ENCODE measurements around the gene AGAP1. TPM values are rescaled to one million over a fixed set of nuclear protein-coding genes. Genes with fewer than 3 reads are reported as not detected.

AGAP1 gene
- total RNA-seq, 1 experiment from 2014 or later = 25.8 TPM

DNA sequence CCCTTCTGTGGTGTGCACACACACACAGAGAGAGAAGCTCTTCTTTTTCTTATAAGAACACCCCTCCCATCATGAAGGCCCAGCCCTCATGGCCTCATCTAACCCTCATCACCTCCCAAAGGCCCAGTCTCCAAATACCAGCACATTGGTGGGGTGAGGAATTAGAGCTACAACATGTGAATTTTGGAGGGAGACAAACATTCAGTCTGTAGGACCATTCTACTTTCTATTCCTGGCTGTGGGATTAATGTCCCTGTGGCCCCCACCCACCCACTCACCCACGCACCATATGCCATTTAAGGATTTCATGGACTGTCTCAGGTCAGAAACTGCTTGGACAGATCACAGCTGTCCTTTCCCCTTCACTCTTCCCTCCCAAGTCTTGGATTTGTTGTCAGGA is 484.2 kb downstream of the AGAP1 start:
- Mint-ChIP-seq H3K4me1 (no peaks in the 10 kb centered on the region), H3K9me3 (no peaks in the 10 kb centered on the region), H3K4me3 (no peak overlapping the region), H3K27ac (no peak overlapping the region), H3K27me3 (ENCODE audit: low read depth) (peaks cover 3% of the 10 kb centered on the region; the same call in 1 of the 2 replicates), H3K36me3 (ENCODE audit: insufficient read depth in 1 of 3, low read depth in 3 of 3) (peaks cover 6 to 9% (median 8%) of the 10 kb centered on the region in 3 experiments; a peak in 6 of 7 replicates)
- H2AFZ ChIP-seq (ENCODE audit: low read length) = no peak overlapping the region
- no peak overlapping the region for H2BK5ac ChIP-seq (ENCODE audit: insufficient read length, low read length)
- WGBS (ENCODE audit: extremely low coverage, insufficient read length, low lambda C conversion rate) = no CpG with 5 or more reads among the region's 1 CpG
- H3T11ph ChIP-seq (ENCODE audit: low read length) = no peak overlapping the region
- H3K23ac ChIP-seq (ENCODE audit: insufficient read length, low read depth, low read length) = no peak overlapping the region
- H4K91ac ChIP-seq (ENCODE audit: insufficient read length, low read depth, low read length) = no peak overlapping the region
- H4K5ac ChIP-seq (ENCODE audit: insufficient read length, low read depth, low read length) = no peak overlapping the region
- no peak for DNase-seq
- TF ChIP-seq, protein P1, sequence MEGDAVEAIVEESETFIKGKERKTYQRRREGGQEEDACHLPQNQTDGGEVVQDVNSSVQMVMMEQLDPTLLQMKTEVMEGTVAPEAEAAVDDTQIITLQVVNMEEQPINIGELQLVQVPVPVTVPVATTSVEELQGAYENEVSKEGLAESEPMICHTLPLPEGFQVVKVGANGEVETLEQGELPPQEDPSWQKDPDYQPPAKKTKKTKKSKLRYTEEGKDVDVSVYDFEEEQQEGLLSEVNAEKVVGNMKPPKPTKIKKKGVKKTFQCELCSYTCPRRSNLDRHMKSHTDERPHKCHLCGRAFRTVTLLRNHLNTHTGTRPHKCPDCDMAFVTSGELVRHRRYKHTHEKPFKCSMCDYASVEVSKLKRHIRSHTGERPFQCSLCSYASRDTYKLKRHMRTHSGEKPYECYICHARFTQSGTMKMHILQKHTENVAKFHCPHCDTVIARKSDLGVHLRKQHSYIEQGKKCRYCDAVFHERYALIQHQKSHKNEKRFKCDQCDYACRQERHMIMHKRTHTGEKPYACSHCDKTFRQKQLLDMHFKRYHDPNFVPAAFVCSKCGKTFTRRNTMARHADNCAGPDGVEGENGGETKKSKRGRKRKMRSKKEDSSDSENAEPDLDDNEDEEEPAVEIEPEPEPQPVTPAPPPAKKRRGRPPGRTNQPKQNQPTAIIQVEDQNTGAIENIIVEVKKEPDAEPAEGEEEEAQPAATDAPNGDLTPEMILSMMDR (conservative IDR thresholded peaks at IDR 0.05) = no peak
- no peaks in the 10 kb centered on the region; the same call in 1 of the 2 replicates for H3K27me3 ChIP-seq (ENCODE audit: insufficient read depth, low read length)
- H3K9me3 ChIP-seq (ENCODE audit: control insufficient read depth, low read depth, low read length) = no peaks in the 10 kb centered on the region
- no peaks in the 10 kb centered on the region for H3K79me2 ChIP-seq (ENCODE audit: insufficient read depth, low read length)
- H3K56ac ChIP-seq (ENCODE audit: insufficient read length, low read depth, low read length) = no peak overlapping the region
- H2BK12ac ChIP-seq (ENCODE audit: insufficient read length, low read depth, low read length) = no peak overlapping the region
- H3K4me1 ChIP-seq (ENCODE audit: insufficient read depth, low read length) = no peaks in the 10 kb centered on the region
- no peak overlapping the region for H3K9ac ChIP-seq (ENCODE audit: extremely low read depth, insufficient read length, low read length)
- no peak overlapping the region for H4K8ac ChIP-seq (replicated peaks; ENCODE audit: insufficient read length, low read depth, low read length)
- no peaks in the 10 kb centered on the region for H3K79me1 ChIP-seq (ENCODE audit: insufficient read depth, low read depth, low read length, poor library complexity, severe bottlenecking)
- H3K23me2 ChIP-seq (ENCODE audit: insufficient read length, low read depth, low read length, poor library complexity, severe bottlenecking) = no peaks in the 10 kb centered on the region
- H4K20me1 ChIP-seq (ENCODE audit: control insufficient read depth, insufficient read depth, insufficient read length) = no peaks in the 10 kb centered on the region
- H3K4ac ChIP-seq (ENCODE audit: low read depth, low read length) = no peak overlapping the region
- no peak overlapping the region for H3K14ac ChIP-seq (ENCODE audit: insufficient read depth, low read length)
- H3K18ac ChIP-seq (ENCODE audit: insufficient read length, low read depth, low read length) = no peak overlapping the region
- H3K4me2 ChIP-seq (ENCODE audit: insufficient read depth, insufficient read length, low read length) = no peak overlapping the region
- H3K27ac ChIP-seq (ENCODE audit: insufficient read length, low read depth, low read length) = no peak overlapping the region
- no peak overlapping the region for H2BK15ac ChIP-seq (ENCODE audit: low read depth, low read length)
- no peak overlapping the region for H2BK20ac ChIP-seq (ENCODE audit: low read depth, low read length, poor library complexity, severe bottlenecking)
- no peak overlapping the region for H2AK5ac ChIP-seq (ENCODE audit: insufficient read length, low read length)
- no peak overlapping the region for H2BK120ac ChIP-seq (ENCODE audit: low read depth, low read length, poor library complexity, severe bottlenecking)

All from H9 (cell line).